Activated CD8-positive, alpha-beta memory T cell treated with anti-CD3 and anti-CD28 coated beads for 24 hours (primary cell): ENCODE measurements around the gene FHIT.

ENCODE experiments used
- DNase-seq: peaks from one replicate; pipeline ENCODE4 v3.0.0-alpha.2; 2020

Gene FHIT

DNA sequence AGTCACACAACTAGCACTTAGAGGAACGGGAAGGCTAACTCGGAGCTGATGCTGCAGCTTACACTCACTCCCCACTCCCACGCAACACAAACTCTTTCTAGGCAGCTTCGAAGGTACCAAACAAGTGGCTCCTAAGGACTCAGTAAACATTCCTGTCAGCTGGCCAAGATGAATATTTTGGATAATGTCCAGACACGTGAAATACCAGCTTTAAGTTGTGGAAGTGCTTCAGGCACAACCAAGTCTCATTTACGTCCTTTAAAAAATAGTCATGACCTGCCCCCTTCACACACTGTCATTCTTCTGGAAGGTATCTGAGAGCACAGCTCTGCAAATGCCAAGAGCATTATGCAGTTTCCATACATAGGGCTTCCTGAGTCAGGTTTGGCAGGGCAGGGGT, 1195.5 kb downstream of the FHIT start:
- DNase-seq: no peak

DNA sequence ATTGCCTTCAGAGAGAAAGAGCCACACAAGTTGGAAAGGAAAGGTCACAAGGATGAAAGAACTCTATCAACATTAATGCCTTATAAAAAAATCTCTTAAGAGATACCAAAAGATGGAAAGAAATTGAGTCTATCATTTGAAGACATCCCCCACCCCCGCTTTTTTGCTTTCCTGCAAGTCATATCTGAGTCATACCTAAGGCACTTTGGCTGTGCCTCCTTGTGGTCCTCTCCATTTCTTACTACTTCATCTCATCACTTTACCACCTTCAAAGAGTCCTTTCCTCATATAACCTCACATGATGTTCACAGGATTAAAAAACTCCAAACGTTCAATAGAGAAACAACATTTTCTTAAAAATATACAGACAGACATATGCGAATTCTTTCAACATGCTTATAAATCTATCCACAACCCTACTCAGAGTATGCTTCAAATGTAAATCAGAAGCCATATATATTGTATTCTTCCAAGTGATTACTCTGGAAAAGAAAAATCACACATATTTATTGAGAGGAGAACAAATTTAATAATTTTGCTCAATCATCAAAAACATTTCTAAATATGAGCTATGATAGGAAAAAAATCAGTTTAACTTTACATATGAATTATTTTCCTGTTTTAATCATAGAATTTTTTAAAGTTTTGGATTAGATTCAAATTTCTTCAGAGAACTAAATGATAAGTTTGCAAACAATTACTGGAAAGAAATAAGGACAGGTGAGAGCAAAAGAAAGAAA, 1197.6 kb downstream of the FHIT start:
- DNase-seq: no peak

DNA sequence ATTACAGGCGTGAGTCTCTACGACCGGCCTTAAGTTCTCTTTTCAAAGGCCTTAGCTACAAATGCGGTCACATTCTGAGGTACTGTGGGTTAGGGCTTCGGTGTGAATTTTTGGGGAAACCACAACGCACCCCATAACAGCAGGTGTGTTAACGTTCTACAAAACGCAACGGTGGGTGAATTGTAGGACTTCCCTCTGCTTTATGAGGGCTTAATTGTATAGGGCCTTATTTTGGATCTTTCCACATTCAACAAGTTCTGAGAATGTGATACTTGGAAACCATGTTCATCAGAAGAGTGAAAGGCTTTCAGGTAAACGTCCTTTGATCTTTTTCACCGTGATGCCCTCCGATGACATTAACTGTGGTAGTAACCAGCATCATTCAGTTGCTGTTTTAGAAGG, 1202.8 kb downstream of the FHIT start:
- DNase-seq: peak; percentile 65

DNA sequence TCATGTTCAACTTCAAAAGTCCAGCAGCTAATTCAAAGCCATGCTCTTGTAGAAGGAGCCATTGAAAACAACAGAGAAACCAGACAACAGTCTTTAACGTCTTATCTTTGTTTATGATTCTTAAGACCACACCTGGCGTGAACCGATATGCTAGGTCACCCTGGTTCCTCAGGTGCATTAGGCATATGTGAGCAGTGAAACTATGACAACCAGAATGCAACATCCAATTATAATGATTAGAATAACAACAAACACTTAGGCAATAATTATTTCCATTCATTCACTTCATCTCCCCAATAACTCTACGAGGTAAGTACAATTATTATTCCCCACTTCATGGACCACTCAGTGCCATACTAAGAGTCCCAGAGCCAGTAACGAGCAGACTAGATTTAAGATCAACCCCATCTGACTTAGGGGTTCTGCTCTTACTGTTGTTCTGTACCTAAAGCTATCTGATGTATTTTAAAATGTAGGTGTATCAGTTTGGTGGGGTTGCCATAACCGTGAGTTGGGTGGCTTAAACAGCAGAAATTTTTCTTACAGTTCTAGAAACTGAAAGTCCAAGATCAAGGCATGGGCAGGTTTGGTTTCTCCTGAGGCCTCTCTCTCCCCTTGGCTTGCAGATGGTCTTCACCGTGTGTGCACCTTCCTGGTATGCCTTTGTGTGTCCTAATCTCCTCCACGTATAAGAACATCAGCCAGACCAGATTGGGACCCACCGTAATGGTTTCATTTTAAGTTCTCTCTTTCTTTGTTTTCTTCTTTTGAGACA, 1203.6 kb downstream of the FHIT start:
- no peak for DNase-seq

DNA sequence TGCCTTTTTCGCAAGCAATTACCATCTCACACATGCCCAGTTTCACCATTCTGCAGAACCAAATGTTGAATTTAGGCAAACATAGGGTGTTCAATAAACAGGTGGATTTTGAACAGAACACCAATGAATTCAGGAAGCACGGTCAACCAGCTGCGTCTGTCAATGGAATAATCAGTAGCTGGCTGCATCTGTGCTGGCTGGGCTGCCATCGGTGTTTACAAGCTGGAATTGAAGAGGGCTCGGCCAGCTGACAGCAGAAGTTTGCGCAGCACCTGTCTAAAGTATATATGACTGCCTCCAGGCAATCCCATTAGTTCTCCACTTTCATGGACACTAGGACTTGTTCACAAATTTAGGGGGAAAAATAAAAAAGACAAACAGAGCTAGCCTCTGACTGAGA, 1205.0 kb downstream of the FHIT start:
- no peak for DNase-seq

DNA sequence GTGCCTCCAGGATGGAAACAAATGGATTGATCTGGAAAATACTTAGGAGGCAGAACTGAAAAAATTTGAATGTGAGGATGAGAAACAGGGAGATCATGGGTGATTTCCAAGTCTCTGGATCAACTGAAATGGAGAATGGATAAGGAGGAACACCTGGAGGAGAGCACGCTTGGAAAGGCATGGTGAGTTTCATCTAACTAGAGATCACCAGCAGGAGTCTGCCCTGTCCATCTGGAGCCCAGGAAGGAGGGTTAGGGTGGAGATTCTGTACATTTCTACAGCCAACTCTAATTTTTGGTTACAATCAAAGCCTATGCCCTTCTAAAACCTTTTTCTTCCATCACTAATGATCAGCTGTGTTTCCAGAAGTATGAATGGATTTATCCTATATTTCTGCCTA, 1205.6 kb downstream of the FHIT start:
- DNase-seq: no peak

DNA sequence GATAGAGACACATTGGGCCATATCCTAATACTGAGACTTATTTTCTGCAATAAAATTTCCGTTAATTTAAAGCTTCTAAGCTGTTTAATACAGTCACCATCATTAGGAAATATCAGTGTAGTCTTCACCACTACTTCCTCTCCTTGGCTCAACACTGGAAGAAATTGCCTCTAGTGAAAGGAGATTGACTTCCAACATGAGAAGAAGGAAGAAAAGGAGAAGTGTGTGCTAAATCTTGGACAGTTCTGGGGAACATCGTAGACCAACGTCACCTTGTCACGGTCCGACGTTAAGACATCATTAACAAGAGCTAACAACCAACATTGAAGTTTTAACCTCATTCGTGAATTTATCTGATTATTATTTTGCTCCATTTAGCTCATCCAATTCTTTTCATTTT, 1214.4 kb downstream of the FHIT start:
- no peak for DNase-seq

DNA sequence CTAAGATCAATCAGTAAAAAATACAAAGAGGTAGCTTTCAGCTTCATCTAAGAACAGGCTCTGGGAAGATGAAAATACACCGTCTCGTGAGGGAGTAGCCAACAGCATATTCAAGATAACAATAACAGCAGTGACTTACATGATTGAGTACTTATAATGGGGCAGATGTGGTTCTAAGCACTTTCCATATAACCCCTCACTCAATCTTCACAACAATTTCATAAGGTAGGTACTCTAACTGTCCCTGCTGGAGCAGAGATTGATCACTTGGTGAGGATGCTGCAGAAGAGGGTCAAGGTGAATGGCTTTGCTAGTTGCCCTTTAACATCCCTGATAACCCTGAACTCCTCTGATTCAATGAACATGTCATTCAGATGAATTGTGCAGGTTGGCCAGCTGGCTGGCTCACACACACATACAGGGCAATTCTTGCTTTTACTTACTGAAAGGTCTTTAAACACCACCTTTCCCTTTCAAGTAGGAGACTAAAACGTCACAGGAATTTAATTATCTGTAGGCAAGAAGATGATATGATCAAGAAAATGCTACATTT, 1217.3 kb downstream of the FHIT start:
- DNase-seq: no peak

DNA sequence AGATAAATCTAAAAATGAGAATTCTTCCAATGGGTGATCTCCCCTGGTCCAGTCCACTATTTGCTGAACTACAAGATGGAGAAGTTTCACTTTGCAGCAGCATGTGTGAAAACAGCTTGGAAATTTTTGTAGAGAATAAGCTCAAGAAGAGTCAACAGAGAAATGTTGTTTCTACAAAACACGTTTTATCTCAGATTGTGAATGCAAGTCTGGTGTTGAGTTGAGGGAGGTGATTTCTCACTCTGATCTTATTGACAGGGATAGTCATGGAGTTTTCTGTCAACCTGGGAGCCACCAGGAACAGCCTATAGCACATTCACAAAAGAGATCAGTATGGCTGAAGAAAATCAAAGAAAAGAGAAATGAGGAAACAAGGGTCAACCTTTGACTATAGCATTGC, 1220.3 kb downstream of the FHIT start:
- no peak for DNase-seq

DNA sequence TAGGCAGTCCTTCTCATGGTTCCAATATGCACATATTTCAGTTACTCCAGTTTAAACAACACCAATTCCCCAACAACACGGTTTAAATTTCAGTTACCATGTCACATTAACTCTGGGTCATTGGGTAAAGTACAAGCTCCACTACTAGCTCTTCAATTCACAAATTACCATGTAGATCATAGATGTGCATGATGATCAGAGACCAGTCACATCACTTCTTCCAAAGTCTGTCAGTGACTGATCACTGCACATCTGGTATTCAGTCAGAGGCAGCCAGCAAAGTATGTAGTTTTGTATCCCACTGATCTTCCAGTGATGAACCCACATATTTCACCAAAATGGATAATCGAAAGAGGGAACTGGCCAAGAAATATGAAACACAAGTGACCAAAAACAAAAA, 1223.0 kb downstream of the FHIT start:
- DNase-seq: no peak

DNA sequence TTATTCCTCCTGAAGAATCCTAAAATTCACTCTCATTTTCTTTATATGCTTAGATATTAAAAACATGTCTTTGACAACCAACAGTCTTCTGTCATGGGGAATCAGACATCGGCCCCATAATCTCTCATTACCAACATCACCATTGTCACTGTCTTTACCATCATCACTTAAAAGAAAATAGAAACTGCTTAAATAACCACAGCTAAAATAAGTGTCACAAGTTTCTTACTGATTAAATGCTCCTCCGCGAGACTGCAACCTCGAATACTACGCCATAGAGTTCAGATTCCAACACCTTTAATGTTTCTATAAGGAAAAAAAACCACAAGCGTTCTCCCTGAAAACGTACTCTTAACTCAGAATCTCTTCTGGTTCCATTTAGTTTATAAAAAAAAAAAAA, 1223.9 kb downstream of the FHIT start:
- no peak for DNase-seq

DNA sequence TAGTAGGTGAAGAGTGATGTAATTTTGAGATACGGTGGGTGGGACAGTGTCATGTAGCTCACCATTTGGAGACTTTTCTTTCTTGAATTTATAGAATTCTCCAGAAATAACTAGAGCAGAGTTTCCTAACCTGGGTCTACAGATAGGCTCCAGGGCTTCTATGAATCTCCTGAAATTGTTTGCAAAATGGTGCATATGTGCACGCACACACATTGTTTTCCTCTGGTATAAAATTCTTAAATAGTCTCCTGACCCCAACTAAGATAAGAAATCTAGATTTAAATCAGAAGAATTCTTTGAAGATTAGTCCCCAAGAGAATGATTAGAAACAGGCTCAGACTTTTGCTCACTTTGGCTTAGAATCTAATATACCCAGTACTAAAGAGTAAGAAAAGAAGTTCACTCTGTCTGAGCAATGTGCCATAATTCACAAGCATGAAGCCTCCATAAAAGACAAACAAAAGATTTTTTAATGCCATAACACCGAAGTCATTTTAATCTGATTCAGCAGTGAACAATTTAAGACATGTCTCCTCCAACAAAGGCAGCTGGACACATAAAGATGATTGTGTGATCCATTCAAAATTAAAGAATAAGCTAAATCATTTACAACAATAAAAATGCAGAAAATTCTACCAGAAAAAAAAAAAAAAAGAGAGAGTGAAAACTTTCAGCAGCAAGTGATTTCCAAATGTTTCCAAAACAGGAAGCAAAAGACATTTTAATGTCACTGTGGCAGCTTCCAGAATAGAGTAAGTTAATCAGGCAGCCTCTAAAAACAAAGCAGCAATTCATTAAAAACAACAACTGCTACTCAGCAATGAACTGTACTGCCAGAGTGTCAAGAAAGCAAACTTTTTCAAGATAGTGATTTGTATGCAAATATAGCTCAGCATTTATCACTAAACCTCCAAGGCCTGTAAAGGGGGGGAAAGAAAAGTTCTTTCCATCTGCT, 1225.9 kb downstream of the FHIT start:
- DNase-seq: no peak

DNA sequence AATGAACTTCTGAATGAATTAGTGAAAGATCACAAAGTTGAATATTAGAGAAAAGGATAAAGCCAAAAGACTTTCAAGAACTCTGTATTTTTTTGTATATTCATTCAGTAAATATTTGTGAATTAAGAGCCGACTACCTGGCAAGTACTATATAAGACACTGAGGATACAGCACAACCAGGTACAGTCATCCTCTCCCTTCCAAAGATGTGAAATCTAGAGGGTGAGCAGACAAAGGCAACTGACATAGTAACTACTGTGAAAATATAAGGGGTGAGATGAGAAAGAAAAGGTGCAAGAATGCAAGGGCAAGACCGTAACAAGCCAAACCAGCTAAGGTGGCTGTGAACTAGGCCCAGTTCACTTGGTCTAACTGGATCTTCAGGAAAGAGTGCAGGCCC, 1226.9 kb downstream of the FHIT start:
- DNase-seq: no peak

DNA sequence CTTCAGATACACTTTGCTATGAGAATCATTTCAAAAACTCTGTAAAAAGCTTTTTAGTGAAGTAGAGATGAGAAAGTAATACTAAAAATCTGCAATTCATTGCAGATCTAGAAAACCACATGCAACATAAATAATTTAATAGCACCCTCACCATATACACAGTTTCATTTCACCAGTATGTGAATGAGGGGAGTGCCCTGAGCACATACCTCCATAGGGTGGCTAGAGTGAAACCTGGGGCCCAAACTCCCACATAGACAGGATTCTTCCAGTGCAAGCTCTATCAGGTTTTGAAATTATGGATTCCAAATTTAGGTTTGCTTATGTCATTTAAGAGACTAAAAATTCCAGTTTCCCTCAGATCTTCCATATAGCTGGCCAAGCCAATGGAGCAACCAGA, 1228.1 kb downstream of the FHIT start:
- DNase-seq: no peak

DNA sequence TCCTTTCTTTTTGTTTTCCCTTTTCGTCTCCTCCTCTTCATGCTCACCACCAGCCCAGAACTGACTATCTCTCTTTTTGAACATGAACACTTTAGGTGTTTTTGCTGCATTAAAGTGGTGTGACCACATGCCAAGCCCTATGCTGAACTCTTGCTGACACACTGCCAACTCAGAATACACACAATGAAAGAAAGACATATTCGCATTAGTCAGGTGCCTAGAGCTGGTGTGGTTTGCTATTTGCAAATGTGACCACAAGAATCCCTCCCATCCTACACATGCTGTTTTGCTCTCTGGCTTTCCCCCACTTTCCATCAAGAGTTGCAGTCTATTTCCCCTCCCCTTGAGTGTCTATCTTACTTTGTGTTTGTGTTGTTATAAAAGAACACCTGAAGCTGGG, 1233.6 kb downstream of the FHIT start:
- DNase-seq: no peak

DNA sequence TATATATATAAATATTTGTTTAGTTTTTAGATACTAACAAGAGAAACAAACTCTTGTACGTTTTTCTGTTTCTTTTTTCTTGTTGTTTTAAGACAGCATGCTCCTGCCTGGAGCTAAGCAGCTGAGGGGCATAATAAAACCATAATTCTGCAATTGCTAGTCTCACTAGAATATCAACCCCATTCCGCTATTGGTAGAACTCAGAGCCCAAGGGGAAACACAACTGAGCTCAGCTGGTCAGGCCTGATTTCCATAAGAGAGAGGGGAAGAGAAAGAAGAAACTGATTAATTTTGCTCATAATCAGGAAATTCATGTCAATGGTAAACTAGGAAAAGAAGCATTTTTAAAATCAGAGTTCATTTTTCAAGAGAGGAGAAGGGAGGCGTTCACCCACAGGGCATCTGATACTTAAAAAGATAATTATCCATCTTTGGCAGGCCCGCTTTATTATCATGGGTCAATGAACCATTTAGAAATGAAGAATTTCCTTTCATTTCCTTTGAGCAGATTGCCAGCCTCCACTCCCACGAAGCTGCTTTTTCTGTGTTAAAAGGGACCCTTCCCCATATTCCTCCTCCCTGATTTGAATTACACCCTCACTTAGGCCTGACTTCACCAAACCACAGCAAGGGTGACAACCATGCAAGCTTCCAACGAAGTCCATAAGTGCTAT, 1236.1 kb downstream of the FHIT start:
- no peak for DNase-seq

DNA sequence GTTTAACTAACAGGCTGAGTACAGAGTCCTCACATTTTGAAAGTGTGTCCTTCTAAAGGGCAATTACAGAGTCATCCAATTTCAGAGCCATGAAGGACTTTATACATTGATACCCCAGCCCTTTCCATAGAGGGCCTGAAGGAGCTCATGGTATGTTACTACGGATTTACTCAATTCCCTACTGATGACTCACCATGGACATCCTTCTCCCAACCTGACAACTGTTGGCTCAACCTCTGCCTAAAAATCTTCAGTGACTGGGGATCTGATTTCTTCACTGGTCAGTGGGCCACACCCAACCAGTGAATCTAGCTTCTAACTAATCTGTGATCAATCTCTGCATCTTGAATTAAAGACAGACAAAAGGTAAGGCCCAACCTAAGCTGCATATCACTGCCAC, 1238.0 kb downstream of the FHIT start:
- DNase-seq: no peak

DNA sequence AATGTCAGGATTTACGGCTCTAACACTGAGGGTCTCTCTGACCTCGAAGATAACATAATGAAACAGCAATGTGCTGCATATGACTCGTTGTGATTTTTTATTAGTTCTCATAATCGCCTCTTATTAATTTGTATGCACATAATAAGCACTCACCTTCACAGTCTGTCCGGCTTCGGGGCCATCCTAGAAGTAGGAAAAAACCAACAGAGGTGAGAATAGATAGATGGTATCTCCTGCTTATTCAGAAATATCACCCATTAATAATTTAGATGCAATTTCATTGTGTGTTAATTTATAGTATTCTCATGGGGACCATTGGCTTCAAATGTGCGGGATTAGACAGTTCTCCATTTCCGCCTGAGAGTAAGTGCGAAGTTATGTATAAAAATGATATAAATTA, 1240.0 kb downstream of the FHIT start:
- DNase-seq: no peak

DNA sequence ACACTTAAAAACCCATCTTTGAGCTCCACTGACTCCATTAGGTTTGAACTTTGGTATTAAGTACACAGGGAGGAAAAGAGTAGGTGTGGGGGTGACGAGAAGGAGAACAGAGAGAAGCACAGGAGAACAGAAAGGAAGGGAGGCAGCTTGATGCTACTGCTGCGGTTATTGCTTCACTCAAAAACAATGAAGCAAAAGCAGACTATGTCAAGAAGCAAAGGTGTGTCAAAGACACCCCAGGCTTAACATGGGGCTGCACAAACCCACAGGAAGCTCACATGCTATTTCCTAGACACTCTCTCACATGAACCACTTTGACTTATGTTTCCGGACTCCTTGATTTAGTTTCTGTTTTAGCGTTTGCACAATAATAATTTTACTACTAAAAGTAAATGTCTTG, 1240.5 kb downstream of the FHIT start:
- no peak for DNase-seq

DNA sequence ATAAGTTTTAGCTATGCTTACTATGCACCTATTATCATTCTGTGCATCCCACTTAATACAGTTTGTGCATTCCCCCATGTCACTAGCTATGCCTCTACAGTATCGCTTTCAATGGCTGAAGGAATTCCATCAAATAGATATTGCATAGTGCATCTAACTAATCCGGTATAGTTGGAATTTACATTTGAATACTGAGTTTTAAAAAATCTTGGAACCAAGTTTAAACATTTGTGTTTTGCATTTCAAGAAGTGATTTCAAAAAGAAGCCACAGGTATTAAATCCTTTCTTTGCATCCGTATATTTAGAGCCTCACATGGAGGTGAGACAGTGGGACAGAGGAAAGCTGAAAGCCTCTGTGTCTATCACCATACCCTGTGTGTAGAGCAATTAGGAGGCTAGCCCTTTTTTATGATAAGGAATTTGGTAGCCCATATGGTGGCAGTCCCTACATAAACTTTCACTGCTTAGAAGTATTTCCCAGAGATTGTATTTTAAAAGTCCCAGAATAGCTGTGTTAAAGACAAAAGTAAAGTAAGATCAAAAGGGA, 1241.2 kb downstream of the FHIT start:
- no peak for DNase-seq

DNA sequence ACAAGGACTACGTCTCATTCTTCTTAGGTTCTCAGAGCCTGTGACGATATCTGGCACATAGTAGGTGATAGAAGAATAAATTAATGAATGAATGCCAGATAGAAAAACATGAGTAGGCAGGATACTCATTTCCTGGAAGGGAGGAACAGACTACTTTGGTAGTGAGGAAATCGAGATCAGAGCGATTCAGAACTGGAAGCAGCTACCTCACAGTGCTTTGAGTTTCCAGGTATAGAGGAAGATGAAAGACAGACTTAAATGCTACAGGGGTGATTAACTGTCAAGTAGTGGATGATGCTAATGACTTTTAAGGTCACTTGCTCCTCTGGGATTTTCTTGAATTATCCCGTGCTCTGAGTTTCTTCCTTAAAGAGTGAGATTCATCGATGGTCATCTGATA, 1249.9 kb downstream of the FHIT start:
- DNase-seq: no peak
